Omental fat pad (tissue), 4 donors: ENCODE measurements around the gene MYL6. TPM values are rescaled to one million over a fixed set of nuclear protein-coding genes. Genes with fewer than 3 reads are reported as not detected.
"Not testable (repeated sequence)": the region's sequence is repeated elsewhere in the genome, so short reads cannot be mapped to it uniquely, and the experiment has no call there.

ENCODE experiments used
- ATAC-seq: fragments of 150-250 bp; one replicate; pipeline ENCODE4 v1.9.1; 2016; ENCODE audit warnings: mild to moderate bottlenecking, moderate library complexity; ENCODE audit not compliant: low FRiP score
- DNase-seq: peaks from one replicate; pipeline ENCODE4 v3.0.0-alpha.2; 2019; ENCODE audit warnings: low spot score
- CTCF ChIP-seq, 3 donors: fragments of 450-650 bp; IDR thresholded peaks; one replicate each; pipeline ENCODE4 v1.5.1; 2016 to 2017; ENCODE audit warnings: antibody characterized with exemption in 3 of 3, mild to moderate bottlenecking in 3 of 3, moderate library complexity in 2 of 3
- total RNA-seq, 4 donors: library from RNA; depleted of rRNA; stranded (reverse); fragments of >200 nt; gene quantifications; one replicate each; pipeline ENCODE4 v1.1.0, GENCODE V29; 2016

The MYL6 gene
- total RNA-seq, 4 donors from 2014 or later: 2,379 to 4,265 (median 3,293) TPM

DNA sequence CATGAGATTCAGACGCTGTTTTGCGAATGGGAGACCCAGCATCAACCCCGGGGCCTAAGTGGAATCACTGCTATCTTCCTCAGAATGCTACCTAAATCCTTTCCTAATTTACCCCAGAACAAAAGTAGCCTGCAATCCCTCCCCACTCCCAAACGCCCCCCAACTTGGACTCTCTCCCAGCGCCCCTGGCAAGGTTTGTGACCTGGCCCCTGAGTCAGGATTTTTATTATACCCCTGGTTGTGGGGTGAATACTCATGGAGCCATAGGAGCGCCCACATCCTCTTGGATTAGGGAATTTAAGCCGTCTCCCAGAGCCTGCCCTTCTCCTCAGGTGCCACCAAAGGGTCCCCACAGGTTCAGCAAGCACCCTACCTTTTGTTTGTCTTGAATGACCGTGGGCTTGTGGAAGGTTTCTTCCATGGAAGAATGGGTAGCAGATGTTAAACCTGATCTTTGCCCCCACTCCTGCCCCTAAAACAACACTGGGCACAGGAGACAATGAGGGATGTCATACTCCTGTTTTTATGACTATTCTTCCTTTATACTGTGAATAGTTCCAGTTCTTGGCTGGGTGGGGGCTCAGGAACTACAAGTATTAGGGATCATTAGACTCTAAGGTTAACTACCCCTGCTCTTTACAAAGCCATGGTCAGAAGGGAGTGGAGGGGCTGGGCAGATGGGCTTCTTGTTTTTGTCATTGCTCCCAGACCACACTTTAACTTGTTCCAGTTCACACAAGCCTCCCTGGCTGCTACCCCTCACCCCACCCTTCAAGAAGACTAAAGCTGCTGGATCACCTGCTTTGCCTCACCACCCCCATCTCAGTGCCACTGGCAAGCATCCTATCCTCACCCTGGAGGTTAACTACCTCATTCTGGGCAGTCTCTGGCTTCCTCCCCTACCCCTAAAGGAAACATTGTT is 5.1 kb upstream of the MYL6 start:
- TF ChIP-seq CTCF (IDR thresholded peaks at IDR 0.05): no peak
- no peak for ATAC-seq
- DNase-seq: no peak

DNA sequence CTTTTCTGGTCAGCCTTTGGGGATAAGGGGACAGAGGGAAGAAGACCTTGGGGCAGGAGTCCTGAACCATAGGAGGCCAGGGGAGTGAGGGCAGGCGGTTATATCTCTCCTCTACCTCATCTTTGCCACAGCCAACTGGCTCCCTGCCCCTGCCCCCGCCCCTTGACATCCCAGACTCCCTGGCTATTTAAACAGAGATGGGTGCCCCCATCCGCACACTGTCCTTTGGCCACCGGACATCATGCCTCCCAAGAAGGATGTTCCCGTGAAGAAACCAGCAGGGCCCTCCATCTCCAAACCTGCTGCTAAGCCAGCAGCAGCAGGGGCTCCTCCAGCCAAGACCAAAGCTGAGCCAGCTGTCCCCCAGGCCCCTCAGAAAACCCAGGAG is 4.5 kb upstream of the MYL6 start:
- DNase-seq (no peak), ATAC-seq (no peak)
- TF ChIP-seq CTCF (IDR thresholded peaks at IDR 0.05): no peak

DNA sequence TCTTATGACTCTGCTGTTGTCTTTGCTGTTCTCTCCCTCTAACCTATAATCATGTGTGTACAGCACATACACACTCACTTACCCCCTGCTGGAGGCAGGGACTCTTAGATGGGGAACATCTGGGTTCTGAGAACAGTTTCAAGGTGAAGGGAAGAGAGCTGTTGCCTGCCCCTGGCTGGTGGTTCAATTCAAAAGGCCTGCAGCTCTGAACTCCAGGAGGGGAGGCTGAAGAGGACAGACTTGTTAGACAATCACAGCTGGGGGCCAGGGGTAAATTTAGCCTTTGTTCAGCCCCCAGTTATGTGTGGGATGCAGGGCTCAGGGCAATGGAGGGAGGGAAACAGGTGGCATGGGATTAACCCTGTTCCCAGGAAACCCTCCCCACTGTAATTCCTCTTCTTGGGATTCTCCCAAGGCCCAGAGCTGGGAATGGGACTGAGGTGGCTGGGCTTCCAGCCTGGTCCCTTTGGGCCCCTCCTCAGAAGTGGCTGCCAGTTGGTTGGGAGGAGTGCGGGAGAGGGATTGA is 3.9 kb upstream of the MYL6 start:
- TF ChIP-seq CTCF (IDR thresholded peaks at IDR 0.05): no peak
- no peak for DNase-seq
- no peak for ATAC-seq

DNA sequence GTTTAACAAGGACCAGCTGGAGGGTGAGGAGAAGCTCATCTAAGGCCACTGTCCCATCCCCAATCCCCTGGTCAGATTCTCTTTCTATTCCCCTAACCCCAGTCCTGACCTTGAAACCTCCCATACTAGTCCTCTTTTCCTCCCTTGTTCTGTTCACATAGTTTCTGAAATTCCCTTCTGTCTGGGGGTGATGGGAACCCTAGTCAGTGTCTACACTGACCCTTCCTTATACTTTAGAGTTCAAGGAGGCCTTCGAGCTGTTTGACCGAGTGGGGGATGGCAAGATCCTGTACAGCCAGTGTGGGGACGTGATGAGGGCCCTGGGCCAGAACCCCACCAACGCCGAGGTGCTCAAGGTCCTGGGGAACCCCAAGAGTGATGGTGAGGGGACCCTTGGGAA is 3.3 kb upstream of the MYL6 start:
- TF ChIP-seq CTCF (IDR thresholded peaks at IDR 0.05): no peak
- no peak for ATAC-seq
- no peak for DNase-seq

DNA sequence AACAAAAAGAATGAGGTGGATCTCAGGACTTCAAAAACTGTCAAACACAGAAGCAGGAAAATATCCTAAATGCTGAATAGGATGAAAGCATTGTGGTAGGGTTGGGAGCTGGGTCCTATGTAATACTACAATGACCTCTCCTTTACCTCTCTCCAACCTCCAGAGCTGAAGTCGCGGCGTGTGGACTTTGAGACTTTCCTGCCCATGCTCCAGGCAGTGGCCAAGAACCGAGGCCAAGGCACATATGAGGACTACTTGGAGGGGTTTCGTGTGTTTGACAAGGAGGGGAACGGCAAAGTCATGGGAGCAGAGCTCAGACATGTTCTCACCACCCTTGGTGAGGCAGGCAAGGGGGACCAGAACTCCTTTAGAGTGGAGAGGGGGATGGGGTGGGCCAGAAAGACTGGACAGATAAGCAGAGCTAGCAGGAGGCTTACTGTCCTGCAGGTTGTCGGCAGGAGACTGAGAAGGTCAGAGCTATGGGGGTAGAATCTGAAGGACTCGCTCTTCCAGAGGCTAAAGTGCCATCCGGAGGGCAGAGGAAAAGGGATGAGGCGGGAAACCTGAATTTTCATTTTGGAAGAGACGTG is 2.8 kb upstream of the MYL6 start:
- DNase-seq (no peak), ATAC-seq (no peak)
- TF ChIP-seq CTCF (IDR thresholded peaks at IDR 0.05): no peak

- not testable (repeated sequence) for DNase-seq
Measured at GRCh38 chr12:56156464-56157200, 1.5 kb upstream of the MYL6 start.

More at GRCh38 chr12:56156464-56157200, 1.5 kb upstream of the MYL6 start:
- not testable (repeated sequence) for ATAC-seq
